IMR-90 (cell line): ENCODE data around the gene DYRK1A. TPM values are rescaled to one million over a fixed set of nuclear protein-coding genes. Genes with fewer than 3 reads are reported as not detected.

Experiments
- ATAC-seq: fragments of 200-7000 bp; cut with Tn5 transposase; 2 replicates; pipeline ENCODE4 v1.9.1; 2020; ENCODE audit warnings: low read depth, mild to moderate bottlenecking, moderate library complexity
- BruUV-seq: library from RNA; stranded (reverse); fragments of 400-500 nt; replicated peaks from 2 replicates; lab custom pipeline; 2021; lab: Mats Ljungman, UMichigan
- CTCF ChIA-PET: fragments of 300-600 bp; formaldehyde crosslinking; extraction: SDS; loops from one replicate; lab custom pipeline; 2021; ENCODE audit warnings: antibody characterized with exemption; lab: Yijun Ruan, JAX
- POLR2A ChIA-PET: fragments of 300-600 bp; sonication (Branson Sonifier 250); formaldehyde crosslinking; loops from one replicate; lab custom pipeline; 2022; ENCODE audit warnings: antibody characterized with exemption; ENCODE audit not compliant: unreplicated experiment; lab: Charles Lee
- DNase-seq: peaks from one replicate; pipeline ENCODE4 v3.0.0; 2013
- H2AFZ ChIP-seq: replicated peaks from 2 replicates; pipeline ENCODE3; 2013; ENCODE audit warnings: low read length, mild to moderate bottlenecking; ENCODE audit not compliant: poor library complexity
- H2AK5ac ChIP-seq: 2 replicates; pipeline ENCODE4 v1.6.1; 2013; ENCODE audit warnings: low read depth, low read length, inconsistent platforms
- H2AK9ac ChIP-seq: replicated peaks from 2 replicates; pipeline ENCODE3; 2013; ENCODE audit warnings: mild to moderate bottlenecking, low read depth, low read length, moderate library complexity; ENCODE audit not compliant: poor library complexity
- H2BK120ac ChIP-seq: 2 replicates; pipeline ENCODE4 v1.6.1; 2013; ENCODE audit warnings: low read depth, low read length, inconsistent platforms
- H2BK15ac ChIP-seq: 3 replicates; pipeline ENCODE4 v1.6.1; 2013; ENCODE audit warnings: low read depth, low read length, inconsistent platforms
- H2BK20ac ChIP-seq: 2 replicates; pipeline ENCODE4 v1.6.1; 2013; ENCODE audit warnings: low read depth, mild to moderate bottlenecking, inconsistent platforms, low read length, moderate library complexity
- H2BK5ac ChIP-seq: 2 replicates; pipeline ENCODE4 v1.6.1; 2013; ENCODE audit warnings: mild to moderate bottlenecking, low read depth, low read length, inconsistent platforms; ENCODE audit not compliant: poor library complexity, severe bottlenecking
- H3K14ac ChIP-seq: replicated peaks from 2 replicates; pipeline ENCODE4 v1.6.1; 2013; ENCODE audit warnings: low read depth, low read length, inconsistent platforms
- H3K18ac ChIP-seq: 2 replicates; pipeline ENCODE4 v1.6.1; 2013; ENCODE audit warnings: low read depth, low read length, control low read depth
- H3K23ac ChIP-seq: 2 replicates; pipeline ENCODE4 v1.6.1; 2013; ENCODE audit warnings: low read depth, low read length, inconsistent platforms
- H3K27ac ChIP-seq: 2 replicates; pipeline ENCODE4 v1.5.1; 2013; ENCODE audit warnings: mild to moderate bottlenecking, control low read depth, low read length; ENCODE audit not compliant: insufficient read depth
- H3K27me3 ChIP-seq: 2 replicates; pipeline ENCODE4 v1.6.1; 2013; ENCODE audit warnings: low read length; ENCODE audit not compliant: control insufficient read depth, insufficient read depth
- H3K36me3 ChIP-seq: 2 replicates; pipeline ENCODE4 v1.6.1; 2013; ENCODE audit warnings: low read length, mixed read lengths; ENCODE audit not compliant: control insufficient read depth, insufficient read depth
- H3K4ac ChIP-seq: 2 replicates; pipeline ENCODE4 v1.6.1; 2013; ENCODE audit warnings: low read depth, low read length, inconsistent platforms
- H3K4me1 ChIP-seq: 2 replicates; pipeline ENCODE4 v1.6.1; 2013; ENCODE audit warnings: low read length, mixed read lengths; ENCODE audit not compliant: control insufficient read depth, insufficient read depth
- H3K4me2 ChIP-seq: 2 replicates; pipeline ENCODE4 v1.6.1; 2013; ENCODE audit warnings: low read depth, mild to moderate bottlenecking, control low read depth, low read length, moderate library complexity
- H3K4me3 ChIP-seq: 2 replicates; pipeline ENCODE4 v1.5.1; 2013; ENCODE audit warnings: low read depth, mild to moderate bottlenecking, control low read depth, low read length, moderate library complexity; ENCODE audit not compliant: insufficient read depth
- H3K56ac ChIP-seq: 2 replicates; pipeline ENCODE4 v1.6.1; 2013; ENCODE audit warnings: low read length, inconsistent platforms; ENCODE audit not compliant: insufficient read depth; ENCODE audit errors: extremely low read depth
- H3K79me1 ChIP-seq, 2 experiments: 2 replicates each; pipeline ENCODE4 v1.6.1; 2013; ENCODE audit warnings: low read length in 2 of 2, inconsistent platforms in 1 of 2, low read depth in 1 of 2
- H3K9ac ChIP-seq: 2 replicates; pipeline ENCODE4 v1.6.1; 2013; ENCODE audit warnings: low read depth, low read length, control low read depth
- H3K9me1 ChIP-seq: 2 replicates; pipeline ENCODE4 v1.6.1; 2013; ENCODE audit warnings: low read length, inconsistent platforms; ENCODE audit not compliant: insufficient read depth
- H3K9me3 ChIP-seq: 2 replicates; pipeline ENCODE4 v1.6.1; 2013; ENCODE audit warnings: low read length; ENCODE audit not compliant: control insufficient read depth, insufficient read depth
- H4K20me1 ChIP-seq: 2 replicates; pipeline ENCODE4 v1.6.1; 2013; ENCODE audit warnings: low read length, inconsistent platforms; ENCODE audit not compliant: insufficient read depth
- H4K5ac ChIP-seq: 2 replicates; pipeline ENCODE4 v1.6.1; 2013; ENCODE audit warnings: mild to moderate bottlenecking, low read depth, low read length, control low read depth
- H4K8ac ChIP-seq, 2 experiments: 2 replicates each; pipeline ENCODE4 v1.6.1; 2013; ENCODE audit warnings: low read depth in 2 of 2, low read length in 2 of 2, control low read depth in 1 of 2, inconsistent platforms in 1 of 2
- H4K91ac ChIP-seq: 2 replicates; pipeline ENCODE4 v1.6.1; 2013; ENCODE audit warnings: low read depth, low read length, inconsistent platforms; ENCODE audit not compliant: insufficient read depth
- BHLHE40 ChIP-seq: fragments of 150-350 bp; IDR thresholded peaks from 2 replicates; pipeline ENCODE4 v1.6.1; 2016; ENCODE audit warnings: mild to moderate bottlenecking, low read depth, low read length
- CTCF ChIP-seq: conservative IDR thresholded peaks from 2 replicates; pipeline ENCODE4 v1.5.1; 2012; ENCODE audit warnings: mild to moderate bottlenecking, low read depth, low read length, improper control_type of control experiment
- WGBS, 2 experiments: methylation state at CpG; one replicate each; pipeline versions ENCODE4 v1.1.5 to v1.1.7; 2013; ENCODE audit warnings: missing lambda C conversion rate in 2 of 2; ENCODE audit not compliant: insufficient read length in 1 of 2; ENCODE audit errors: extremely low coverage in 2 of 2; 5-methylcytosine and 5-hydroxymethylcytosine counted together
- dilution Hi-C: fragments of 300-500 bp; cut with HindIII; formaldehyde crosslinking; loops from one replicate; pipeline ENCODE4 v1.14.3; 2018; ENCODE audit warnings: low sequenced_read_pairs; ENCODE audit not compliant: unreplicated experiment
- in situ Hi-C: fragments of 300-500 bp; cut with MboI; formaldehyde crosslinking; loops from 3 replicates; pipeline ENCODE4 v1.14.3; 2019; ENCODE audit warnings: low sequenced_read_pairs, inconsistent platforms, mixed read lengths
- intact Hi-C: fragments of 100-400 bp; cut with micrococcal nuclease; formaldehyde crosslinking; loops from 2 replicates; pipeline ENCODE4 v1.10.0; 2022
- polyA plus RNA-seq, 3 experiments: library from polyadenylated mRNA; depleted of rRNA; stranded (reverse); fragments of >200 nt; gene quantifications; 2 replicates each; pipeline ENCODE4 v1.2.3, GENCODE V29; 2012; ENCODE audit warnings: low replicate concordance in 1 of 3
- total RNA-seq: library from RNA; depleted of rRNA; stranded (reverse); fragments of >200 nt; gene quantifications from 2 replicates; pipeline ENCODE4 v1.2.3, GENCODE V29; 2012

The DYRK1A gene
- total and polyA plus RNA-seq, 2 of the 4 experiments (the other 2 are of a cell fraction) = 18.6 to 50.5 TPM

DNA sequence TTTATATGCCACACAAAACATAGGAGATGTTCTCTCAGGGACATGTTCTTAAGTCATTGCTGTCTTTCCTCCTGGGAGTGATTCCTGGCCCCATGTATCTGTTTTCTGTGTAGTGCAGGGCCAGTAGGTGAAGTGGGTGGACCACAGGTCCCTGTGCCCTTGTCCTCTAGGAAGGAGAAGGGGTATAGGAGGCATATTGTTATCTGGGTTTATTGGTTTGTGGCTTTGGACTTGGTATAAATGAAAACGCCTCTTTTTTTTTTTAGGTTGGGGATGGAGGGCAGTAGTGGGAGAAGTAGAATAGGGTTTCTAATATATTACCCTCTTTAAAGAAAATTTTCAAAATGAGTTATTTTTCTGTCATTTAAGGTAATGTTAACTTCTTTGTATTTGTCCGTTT is 29.4 kb downstream of the DYRK1A start:
- Histone ChIP-seq H3K14ac (no peak overlapping the region), H2AK5ac (no peak overlapping the region), H3K23ac (no peak overlapping the region; the same call in 1 of the 2 replicates), H2BK15ac (no peak overlapping the region), H4K20me1 (peaks cover 96% of the 10 kb centered on the region), H3K79me1 (peaks cover 12 to 86% of the 10 kb centered on the region in 2 experiments), H3K9ac (no peak overlapping the region), H2AK9ac (no peak overlapping the region), H2BK120ac (no peak overlapping the region), H3K9me1 (peaks cover 26% of the 10 kb centered on the region), H4K5ac (no peak overlapping the region), H2BK20ac (no peak overlapping the region), H3K18ac (no peak overlapping the region), H3K56ac (no peak overlapping the region), H3K36me3 (no peaks in the 10 kb centered on the region), H3K4me2 (no peak overlapping the region), H3K27ac (no peak overlapping the region), H3K4me3 (no peak overlapping the region), H3K4me1 (peaks cover 3% of the 10 kb centered on the region; the same call in 1 of the 2 replicates), H2BK5ac (no peak overlapping the region), H4K91ac (no peak overlapping the region), H3K27me3 (no peaks in the 10 kb centered on the region), H4K8ac (no peak overlapping the region), H2AFZ (no peak overlapping the region), H3K4ac (no peak overlapping the region), H3K9me3 (no peaks in the 10 kb centered on the region)
- DNase-seq = no peak
- WGBS, 2 experiments = no CpG with 5 or more reads among the region's 2 CpGs
- no TSS peak for BruUV-seq
- dilution Hi-C loops = no loop called here
- in situ Hi-C loops = no loop called here
- CTCF ChIA-PET = no interaction called here
- intact Hi-C loops = no loop called here
- POLR2A ChIA-PET = no interaction called here
- TF ChIP-seq BHLHE40 (no peak), CTCF (no peak)
- no peak for ATAC-seq
